HG03066 (cell line): ENCODE data around the gene CEBPG.

ENCODE experiments used
- ATAC-seq: cut with Tn5 transposase; IDR thresholded peaks from one replicate; pipeline ENCODE4 v1.9.1; 2021; ENCODE audit warnings: low read depth; ENCODE audit not compliant: unreplicated experiment

CEBPG gene

GRCh38 chr19:33392341-33393285, 19.1 kb downstream of the CEBPG start:
- ATAC-seq, result no peak

DNA sequence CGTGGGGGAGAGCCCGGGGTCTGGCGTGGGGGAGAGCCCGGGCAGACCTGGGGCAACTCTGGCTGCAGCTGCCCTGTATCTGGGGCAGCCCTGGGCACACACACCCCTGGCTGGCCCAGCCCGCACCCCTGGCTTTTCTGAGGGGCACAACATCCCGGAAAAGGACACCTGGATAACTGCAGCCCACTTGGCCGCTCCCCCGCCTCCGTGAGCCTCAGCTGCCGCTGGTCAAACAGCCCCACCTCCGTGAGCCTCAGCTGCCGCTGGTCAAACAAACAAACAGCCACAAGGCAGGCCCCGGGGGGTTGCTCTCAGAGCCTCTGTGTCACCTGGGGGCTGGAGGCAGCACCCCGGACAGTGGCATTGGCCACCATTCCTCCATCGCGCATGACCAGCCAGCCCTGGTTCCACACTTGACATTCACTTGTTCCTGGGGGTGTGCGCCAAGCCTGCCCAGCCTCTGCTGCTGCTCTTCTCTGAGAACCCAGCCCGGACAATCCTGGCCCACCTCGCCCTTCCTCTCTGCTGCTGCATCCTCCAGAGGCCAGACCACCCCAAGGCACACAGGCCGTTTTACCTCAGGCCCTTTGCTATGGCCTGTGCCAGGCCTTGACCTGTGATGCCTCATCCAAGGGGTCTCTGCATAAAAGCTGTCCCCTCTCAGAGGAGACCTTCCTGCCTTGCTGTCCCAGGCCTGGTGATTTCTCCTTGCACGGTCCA, 19.9 kb downstream of the CEBPG start:
- ATAC-seq, result no peak

GRCh38 chr19:33394006-33394722, 20.7 kb downstream of the CEBPG start:
- ATAC-seq, result no peak

DNA sequence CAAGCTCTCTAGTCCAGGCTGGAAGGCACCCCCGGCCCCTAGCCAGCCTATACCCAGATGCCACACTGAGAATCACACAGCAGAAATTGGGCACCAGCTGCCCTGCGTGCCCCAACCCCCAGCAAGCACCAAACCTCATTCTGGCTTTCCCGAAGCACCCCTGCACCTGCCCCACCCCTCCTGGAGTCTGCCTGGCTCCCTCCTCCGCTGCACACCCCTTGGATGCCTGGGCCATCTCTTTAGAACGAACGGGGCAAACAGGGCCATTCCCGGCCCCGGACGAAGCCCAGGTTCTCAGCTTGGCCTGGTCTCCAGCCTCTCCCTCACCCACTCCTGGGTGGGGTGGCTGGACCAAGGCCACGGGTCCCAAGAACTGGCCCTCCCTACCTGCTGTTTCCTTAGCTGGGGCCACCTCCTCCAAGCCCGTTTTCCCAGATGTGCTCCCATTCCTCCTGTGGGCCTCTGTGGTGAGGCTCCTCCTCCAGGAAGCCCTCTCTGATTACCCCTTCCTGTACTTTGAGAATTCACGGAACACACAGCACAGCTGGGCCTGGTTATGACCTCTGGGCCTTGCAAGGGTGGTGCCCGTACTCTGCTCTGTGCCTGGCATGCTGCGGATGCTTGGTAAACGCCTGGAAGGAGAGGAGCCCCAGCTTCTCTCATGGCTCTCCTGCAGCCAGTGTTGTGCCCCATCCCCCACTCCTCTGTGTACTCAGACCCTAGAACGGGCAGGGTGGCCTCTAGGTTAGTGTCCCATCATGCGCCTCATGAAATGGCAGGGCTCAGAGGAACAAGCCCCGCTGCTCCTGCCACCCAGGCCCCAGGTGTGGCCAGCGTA, 21.4 kb downstream of the CEBPG start:
- ATAC-seq, result no peak

- no peak for ATAC-seq
Observed at GRCh38 chr19:33395561-33396550, 22.3 kb downstream of the CEBPG start.

DNA sequence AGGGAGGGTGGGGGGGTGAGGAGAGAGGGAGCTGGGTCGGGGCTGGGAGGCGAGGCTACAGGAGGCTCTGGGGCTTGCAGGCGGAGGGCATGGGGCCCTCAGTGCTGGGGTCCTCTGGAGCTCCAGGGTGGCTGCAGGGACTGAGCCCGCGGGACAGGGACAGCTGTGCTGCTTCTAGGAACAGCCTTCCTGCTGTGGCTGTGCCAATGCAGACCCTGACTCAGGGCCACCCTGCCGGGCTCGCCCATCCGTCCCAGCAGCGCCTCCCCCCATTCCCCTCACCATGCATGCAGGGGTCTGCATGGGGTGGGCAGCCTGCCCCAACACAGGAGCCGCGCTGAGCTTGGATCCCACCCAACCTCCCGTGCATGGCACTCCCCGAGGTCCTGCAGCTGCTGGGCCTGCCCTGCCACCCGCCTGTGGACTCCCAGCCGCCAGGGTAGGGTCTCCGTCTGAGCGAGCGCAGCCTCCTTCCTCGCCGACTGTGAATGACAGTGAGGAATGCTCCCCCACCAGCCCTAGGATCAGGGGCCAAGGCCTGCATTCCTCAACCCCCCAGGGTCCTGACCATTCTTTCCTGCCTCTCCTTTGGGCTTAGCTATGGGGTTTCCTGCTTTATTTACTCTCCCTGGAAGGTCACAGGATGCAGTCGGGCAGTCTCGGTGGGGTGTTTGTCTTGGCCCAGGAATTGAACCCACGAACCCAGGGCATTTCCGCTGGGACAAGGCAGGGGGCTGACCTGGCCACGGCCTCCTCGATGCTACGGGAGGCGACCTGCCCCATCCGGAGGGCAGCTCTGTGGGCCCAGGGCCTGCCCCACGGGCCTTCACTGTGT, 23.4 kb downstream of the CEBPG start:
- ATAC-seq, result no peak

DNA sequence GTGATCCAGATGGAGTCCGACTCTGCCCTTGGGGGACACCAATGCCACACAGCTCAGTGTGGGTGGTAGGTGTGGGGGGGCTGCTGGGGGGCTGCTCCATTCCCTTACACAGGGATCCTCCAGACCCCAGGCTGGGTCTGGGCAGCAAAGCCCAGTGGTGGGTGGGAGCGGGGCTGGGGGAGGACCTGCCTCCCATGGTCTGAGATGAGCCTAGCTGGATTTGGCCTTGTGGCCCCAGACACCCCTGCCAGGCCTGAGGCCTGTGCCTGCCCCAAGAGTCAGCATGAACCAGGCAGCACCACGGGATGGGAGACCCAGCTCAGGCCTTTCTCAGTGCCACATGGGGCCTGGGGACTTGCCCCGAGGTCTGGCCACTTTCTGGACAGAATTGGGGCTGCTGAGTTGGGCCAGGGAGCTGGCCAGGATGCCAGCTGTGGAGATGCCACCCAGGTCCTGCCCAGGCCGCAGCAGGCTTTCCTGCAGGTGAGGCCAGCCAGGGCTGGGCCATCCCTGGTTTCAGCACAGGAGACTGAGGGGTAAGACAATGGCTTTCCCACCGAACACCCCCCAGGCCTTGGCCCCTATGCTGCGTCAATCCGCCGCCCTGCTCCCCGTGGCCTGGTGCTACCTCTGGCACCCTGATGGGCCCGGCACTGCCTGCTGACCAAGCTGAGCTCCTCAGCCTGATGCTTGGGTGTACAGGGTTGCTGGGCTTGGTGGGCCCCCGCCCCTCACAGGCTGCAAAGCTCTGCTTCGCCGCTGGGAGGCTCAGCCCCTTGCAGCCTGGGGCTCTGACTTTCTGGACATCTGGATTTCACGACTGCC, 24.2 kb downstream of the CEBPG start:
- no peak for ATAC-seq

DNA sequence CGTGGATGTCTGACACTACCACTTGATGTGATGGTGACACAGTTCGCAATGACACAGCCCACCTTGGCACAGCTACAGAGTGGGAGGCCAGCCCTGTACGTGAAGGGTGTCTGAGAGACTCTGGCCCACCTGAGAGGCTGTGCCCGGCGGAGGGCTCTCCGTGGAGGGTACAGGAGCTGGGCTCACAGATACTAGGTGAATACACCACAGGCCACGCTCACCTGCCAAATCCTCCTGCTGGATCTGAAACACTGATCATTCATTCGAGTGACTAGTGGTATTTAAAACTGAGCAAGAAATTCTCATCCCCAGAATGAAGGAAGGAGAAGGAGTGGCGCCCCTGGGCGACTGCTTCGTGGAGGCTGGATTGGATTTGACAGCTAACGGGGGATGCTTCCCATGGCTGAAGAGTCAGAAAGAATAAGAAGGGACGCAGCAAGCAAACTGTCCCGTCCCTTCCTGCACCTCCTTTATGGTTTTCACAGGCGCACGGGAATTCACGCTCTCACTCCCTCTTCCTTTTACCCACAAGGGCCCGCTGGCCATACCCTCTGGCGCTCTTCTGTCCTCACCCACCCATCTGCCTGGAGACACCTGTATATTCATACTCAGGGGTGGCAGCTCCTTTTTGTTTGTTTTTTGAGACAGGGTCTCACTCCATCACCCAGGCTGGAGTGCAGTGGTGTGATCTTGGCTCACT, 25.0 kb downstream of the CEBPG start:
- ATAC-seq, result no peak

DNA sequence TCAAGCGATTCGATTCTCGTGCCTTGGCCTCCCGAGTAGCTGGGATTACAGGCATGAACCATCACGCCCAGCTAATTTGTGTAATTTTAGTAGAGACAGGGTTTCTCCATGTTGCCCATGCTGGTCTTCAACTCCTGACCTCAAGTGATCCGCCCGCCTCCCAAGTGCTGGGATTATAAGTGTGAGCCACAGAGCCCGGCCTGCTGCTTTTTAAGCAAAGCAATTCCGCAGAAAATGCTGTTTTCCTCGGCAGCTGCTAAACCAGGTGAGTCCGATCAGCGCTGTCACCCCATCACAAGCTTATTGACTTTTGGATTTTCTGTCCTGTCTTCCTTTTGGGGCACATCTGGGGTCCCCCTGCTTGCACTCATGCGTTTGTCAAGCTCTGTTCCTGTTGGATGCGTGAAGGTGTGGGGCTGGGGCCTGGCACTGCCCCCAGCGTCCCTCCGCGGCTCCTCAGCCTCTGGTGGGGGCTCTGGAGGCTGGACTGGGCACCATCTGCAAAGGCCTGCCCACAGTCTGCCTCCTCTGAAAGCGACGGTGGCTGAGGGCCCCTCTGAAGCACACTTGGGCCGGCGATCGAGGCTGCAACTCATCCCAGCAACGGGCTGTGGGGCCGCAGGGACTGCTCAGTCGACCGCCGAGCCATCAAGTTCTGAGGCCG, 25.7 kb downstream of the CEBPG start:
- ATAC-seq, result no peak

DNA sequence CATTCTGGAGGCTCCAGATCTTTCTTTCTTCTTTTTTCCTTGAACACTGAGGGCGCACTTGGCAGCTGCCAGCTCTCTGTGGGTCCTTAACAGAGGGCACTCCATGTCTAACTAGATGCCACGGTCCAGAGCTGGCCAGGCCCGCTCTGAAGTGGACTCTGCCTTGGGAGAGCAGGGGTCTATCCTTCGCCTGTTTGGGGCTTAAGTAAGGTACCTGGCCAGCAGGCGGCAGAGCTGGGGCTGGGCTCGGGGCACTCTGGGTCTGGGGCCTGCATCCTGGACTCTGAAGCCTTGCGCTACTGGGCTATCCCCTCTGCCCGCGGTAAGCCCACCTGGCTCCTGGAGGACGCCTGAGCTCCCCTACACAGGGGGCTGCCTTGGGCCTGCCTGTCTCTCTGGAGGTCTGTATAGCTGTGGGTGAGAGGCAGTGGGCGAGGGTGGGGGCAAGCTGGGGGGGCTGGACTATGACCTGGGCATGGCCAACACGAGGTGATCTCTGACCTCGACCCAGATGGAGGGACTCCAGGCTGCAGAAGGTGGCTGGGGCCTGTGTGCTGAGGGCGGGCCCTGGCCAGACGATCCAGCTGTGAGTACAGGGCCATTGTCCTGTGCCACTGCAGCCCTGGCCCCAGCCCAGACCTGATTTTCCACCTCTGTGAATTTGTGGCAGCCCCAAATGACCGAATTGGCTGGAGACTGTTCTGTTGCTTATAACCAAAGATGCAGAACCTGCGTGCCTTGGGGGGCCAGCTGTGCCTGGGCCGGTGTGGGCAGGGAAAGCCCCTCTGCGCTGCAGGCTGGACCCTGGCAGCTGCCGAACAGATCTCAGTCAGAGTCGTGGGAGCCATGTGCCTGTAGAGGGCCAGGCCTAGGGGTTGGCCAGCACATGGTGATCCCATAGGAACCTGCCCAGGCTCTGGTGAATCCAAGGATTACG, 26.5 kb downstream of the CEBPG start:
- ATAC-seq, result no peak

DNA sequence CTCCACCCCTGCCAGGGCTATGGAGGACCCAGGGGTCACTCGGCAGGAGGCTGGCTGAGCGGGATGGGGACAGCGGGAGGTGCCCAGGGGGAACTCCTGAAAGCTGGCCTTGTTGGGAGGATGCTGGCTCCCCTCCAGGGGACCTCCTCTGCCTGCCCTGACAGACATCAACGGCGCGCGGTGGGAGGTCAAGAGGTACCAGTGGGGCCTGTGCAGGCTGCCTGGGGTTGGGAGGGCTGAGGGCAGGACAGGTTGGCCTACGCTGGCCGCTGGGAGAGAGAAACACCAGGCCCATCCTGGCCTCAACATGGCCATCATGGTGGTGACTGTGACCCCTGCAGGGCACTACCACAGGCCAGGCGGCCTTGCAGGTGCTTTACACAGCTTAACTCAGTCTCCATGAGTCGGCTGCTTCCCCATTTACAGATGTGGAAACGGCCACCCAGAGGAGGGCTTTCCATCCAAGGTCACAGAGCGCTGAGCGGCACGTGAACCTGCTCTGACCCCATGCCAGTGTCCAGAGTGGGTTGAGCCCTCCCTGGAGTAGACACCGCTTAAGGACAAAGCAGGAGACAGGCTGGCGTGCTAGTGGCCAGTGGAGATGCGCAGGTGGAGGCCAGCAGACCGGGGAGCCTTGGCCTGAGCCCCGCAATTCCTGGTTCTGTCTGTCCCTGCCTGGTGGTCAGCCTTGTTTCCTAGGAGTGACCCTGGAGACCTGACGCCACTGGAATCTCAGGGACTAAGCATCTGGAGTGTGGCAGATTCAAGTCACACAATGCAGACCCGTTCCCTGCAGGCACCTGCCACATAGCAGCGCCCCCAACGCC, 27.6 kb downstream of the CEBPG start:
- ATAC-seq, result no peak

DNA sequence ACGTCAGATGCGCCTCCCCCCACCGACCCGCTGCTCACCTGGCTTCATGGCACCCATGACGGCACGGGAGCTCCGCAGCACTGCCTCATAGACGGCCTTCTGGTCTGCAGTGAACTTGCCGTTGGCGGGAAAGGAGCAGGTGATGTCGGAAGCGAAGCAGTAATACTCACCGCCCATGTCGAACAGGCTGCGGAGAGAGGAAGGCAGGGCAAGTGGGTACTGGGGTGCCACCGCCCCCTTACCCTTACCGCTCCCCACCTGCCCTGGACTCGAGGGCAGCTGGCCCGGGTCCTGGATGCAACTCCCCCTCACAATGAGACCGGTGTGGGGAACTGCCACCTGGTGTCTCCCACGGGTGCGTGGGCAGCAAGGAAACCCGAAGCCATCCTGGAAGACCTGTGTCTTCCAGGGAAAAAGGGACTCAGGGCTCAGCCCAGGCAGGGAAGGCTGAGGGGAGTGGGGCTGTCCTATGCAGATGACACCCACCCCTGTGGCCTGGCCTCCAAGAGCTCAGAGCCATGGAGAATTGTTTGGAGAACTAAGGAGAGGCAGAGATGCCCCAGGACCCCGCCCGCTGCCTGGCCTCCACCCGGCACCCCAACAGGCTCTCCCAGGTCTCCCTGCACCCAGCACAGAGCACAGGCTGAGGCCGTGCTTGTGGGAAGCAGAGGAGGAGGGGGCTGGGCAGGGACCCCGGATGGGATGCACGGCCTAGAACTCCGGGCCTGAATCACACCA, 28.3 kb downstream of the CEBPG start:
- no peak for ATAC-seq

- no peak for ATAC-seq
Observed at GRCh38 chr19:33402421-33403220, 29.1 kb downstream of the CEBPG start.
